ENCODE data around the gene ALDH18A1.
A peak's percentile ranks its signal among the peaks of the same experiment; 100 is the strongest.
"Not testable (repeated sequence)": the region's sequence is repeated elsewhere in the genome, so short reads cannot be mapped to it uniquely, and the experiment has no call there.

Gene ALDH18A1

GRCh38 chr10:95656291-95657164 lies at the start of gene ALDH18A1:
ALDH18A1 (minus strand) TSS chr10:95656711; CDS start chr10:95653377, 3,334 bp downstream.
- peak; percentile 80 to 82 for DNase-seq (ENCODE audit: low read depth in 1 of 2, low spot score in 1 of 2)

GRCh38 chr10:95698415-95698814 lies 41.9 kb upstream of the ALDH18A1 start:
- no peak for DNase-seq (ENCODE audit: low read depth in 1 of 2, low spot score in 1 of 2)

- DNase-seq (ENCODE audit: low read depth in 1 of 2, low spot score in 1 of 2), result no peak
These were observed 40.9 kb upstream of the ALDH18A1 start for GRCh38 chr10:95697429-95697828.

- DNase-seq (ENCODE audit: low read depth in 1 of 2, low spot score in 1 of 2), result no peak
These were observed 38.2 kb upstream of the ALDH18A1 start for GRCh38 chr10:95694665-95695064.

- DNase-seq (ENCODE audit: low read depth in 1 of 2, low spot score in 1 of 2), result peak; percentile 84 to 96
These were observed 37.4 kb upstream of the ALDH18A1 start, which contains the start of gene TCTN3 for GRCh38 chr10:95693668-95694534. TCTN3 (minus strand) TSS chr10:95693927; CDS start chr10:95693899, 28 bp downstream.

GRCh38 chr10:95693071-95693667 lies 36.7 kb upstream of the ALDH18A1 start:
- no peak for DNase-seq (ENCODE audit: low read depth in 1 of 2, low spot score in 1 of 2)

GRCh38 chr10:95691281-95691680 lies 34.8 kb upstream of the ALDH18A1 start:
- DNase-seq (ENCODE audit: low read depth in 1 of 2, low spot score in 1 of 2), result no peak

GRCh38 chr10:95688648-95689047 lies 32.1 kb upstream of the ALDH18A1 start:
- DNase-seq (ENCODE audit: low read depth in 1 of 2, low spot score in 1 of 2), result no peak

- DNase-seq (ENCODE audit: low read depth in 1 of 2, low spot score in 1 of 2), result no peak
These were observed 27.5 kb upstream of the ALDH18A1 start for GRCh38 chr10:95683966-95684365.

- DNase-seq (ENCODE audit: low read depth in 1 of 2, low spot score in 1 of 2), result no peak
These were observed 19.0 kb upstream of the ALDH18A1 start for GRCh38 chr10:95675403-95676116.

GRCh38 chr10:95674643-95675042 lies 18.1 kb upstream of the ALDH18A1 start:
- no peak for DNase-seq (ENCODE audit: low read depth in 1 of 2, low spot score in 1 of 2)

GRCh38 chr10:95672641-95673040 lies 16.1 kb upstream of the ALDH18A1 start:
- not testable (repeated sequence) for DNase-seq (ENCODE audit: low read depth in 1 of 2, low spot score in 1 of 2)

- DNase-seq (ENCODE audit: low read depth in 1 of 2, low spot score in 1 of 2), result no peak
These were observed 8.0 kb upstream of the ALDH18A1 start for GRCh38 chr10:95664543-95664942.

GRCh38 chr10:95663496-95663895 lies 7.0 kb upstream of the ALDH18A1 start:
- DNase-seq (ENCODE audit: low read depth in 1 of 2, low spot score in 1 of 2), result no peak

GRCh38 chr10:95661818-95662217 lies 5.3 kb upstream of the ALDH18A1 start:
- DNase-seq (ENCODE audit: low read depth in 1 of 2, low spot score in 1 of 2), result no peak

- DNase-seq (ENCODE audit: low read depth in 1 of 2, low spot score in 1 of 2), result no peak
These were observed 3.8 kb upstream of the ALDH18A1 start for GRCh38 chr10:95660283-95660682.

GRCh38 chr10:95657250-95657649 lies 739 bp upstream of the ALDH18A1 start:
- DNase-seq (ENCODE audit: low read depth in 1 of 2, low spot score in 1 of 2), result no peak

- peak in 1 of 2 donors; percentile 4 for DNase-seq (ENCODE audit: low read depth in 1 of 2, low spot score in 1 of 2)
These were observed 780 bp downstream of the ALDH18A1 start for GRCh38 chr10:95655571-95656290.

- DNase-seq (ENCODE audit: low read depth in 1 of 2, low spot score in 1 of 2), result no peak
These were observed 2.6 kb downstream of the ALDH18A1 start for GRCh38 chr10:95653895-95654294.
